Esophagus muscularis mucosa (tissue), 4 donors: Measurements from ENCODE around the gene SEMA6C.

Experiments
- CTCF ChIP-seq, 3 experiments: fragments of 200-600 bp in 2 of 3; fragments of 450-650 bp in 1 of 3; sonication (generic) in 2 of 3; IDR thresholded peaks; one replicate each; pipeline ENCODE4 v1.5.1; 2017 to 2019; ENCODE audit warnings: antibody characterized with exemption in 3 of 3, mild to moderate bottlenecking in 2 of 3, moderate library complexity in 1 of 3
- EP300 ChIP-seq: sonication (generic); formaldehyde crosslinking; IDR thresholded peaks from one replicate; pipeline ENCODE4 v1.6.1; 2017; ENCODE audit warnings: antibody characterized with exemption
- POLR2A ChIP-seq: fragments of 450-650 bp; IDR thresholded peaks from one replicate; pipeline ENCODE4 v1.6.1; 2017; ENCODE audit warnings: antibody characterized with exemption, moderate library complexity, mild to moderate bottlenecking, low read depth
- POLR2AphosphoS5 ChIP-seq, 2 donors: sonication (generic); formaldehyde crosslinking; IDR thresholded peaks; one replicate each; pipeline ENCODE4 v1.6.1; 2017; ENCODE audit warnings: antibody characterized with exemption in 2 of 2

- TF ChIP-seq POLR2AphosphoS5 (IDR thresholded peaks at IDR 0.05) (no peak), CTCF (IDR thresholded peaks at IDR 0.05) (no peak), POLR2A (no peak), EP300 (no peak)
These were observed 45.6 kb upstream of the SEMA6C start for GRCh38 chr1:151192047-151192446.
